ENCODE data around the gene PRRG3. TPM values are rescaled to one million over a fixed set of nuclear protein-coding genes. Genes with fewer than 3 reads are reported as not detected.
A peak's percentile ranks its signal among the peaks of the same experiment; 100 is the strongest.

Gene PRRG3
- total and polyA plus RNA-seq, 4 donors, result 0.11 to 5.6 (median 1.5) TPM

- ATAC-seq (ENCODE audit: insufficient read depth, low FRiP score), result no peak
- peaks cover 0 to 6% (median 0%) of the 10 kb centered on the region in 4 donors for H3K9me3 ChIP-seq (ENCODE audit: control insufficient read depth in 4 of 4, insufficient read depth in 3 of 4, low read length in 3 of 4)
- peak; percentile 23 to 37 (median 24) for DNase-seq
- H3K4me1 ChIP-seq (ENCODE audit: control insufficient read depth in 5 of 5, insufficient read depth in 5 of 5, low read length in 5 of 5), result no peaks in the 10 kb centered on the region
- H3K36me3 ChIP-seq (ENCODE audit: control insufficient read depth in 4 of 4, insufficient read depth in 4 of 4, low read length in 4 of 4), result no peaks in the 10 kb centered on the region
- no peak for TF ChIP-seq CTCF (IDR thresholded peaks at IDR 0.05; ENCODE audit: control extremely low read depth, extremely low read depth)
- peaks cover 6 to 8% (median 6%) of the 10 kb centered on the region in 3 donors for H3K27me3 ChIP-seq (ENCODE audit: control insufficient read depth in 3 of 3, insufficient read depth in 3 of 3, low read length in 2 of 3)
- H3K9ac ChIP-seq (ENCODE audit: insufficient read depth in 1 of 2, low read length in 2 of 2), result no peak overlapping the region
- no peak overlapping the region for H3K27ac ChIP-seq (ENCODE audit: low read depth in 1 of 2, low read length in 1 of 2)
- WGBS, 2 donors, result 67 to 84% methylated on average over 3 to 4 of the region's 4 CpGs
- no peak overlapping the region for H3K4me3 ChIP-seq
Observed at GRCh38 chrX:151697522-151697921, 2.3 kb downstream of the PRRG3 start.

GRCh38 chrX:151698485-151698884 lies 3.2 kb downstream of the PRRG3 start:
- WGBS, 2 donors, result 67 to 91% methylated on average over 6 of the region's 6 CpGs
- no peak for ATAC-seq (ENCODE audit: insufficient read depth, low FRiP score)
- Histone ChIP-seq H3K9me3 (ENCODE audit: control insufficient read depth in 4 of 4, insufficient read depth in 3 of 4, low read length in 3 of 4) (peaks cover 0 to 6% (median 0%) of the 10 kb centered on the region in 4 donors), H3K9ac (ENCODE audit: insufficient read depth in 1 of 2, low read length in 2 of 2) (no peak overlapping the region), H3K27me3 (ENCODE audit: control insufficient read depth in 3 of 3, insufficient read depth in 3 of 3, low read length in 2 of 3) (peaks cover 6 to 8% (median 6%) of the 10 kb centered on the region in 3 donors), H3K4me3 (no peak overlapping the region), H3K27ac (ENCODE audit: low read depth in 1 of 2, low read length in 1 of 2) (no peak overlapping the region), H3K4me1 (ENCODE audit: control insufficient read depth in 5 of 5, insufficient read depth in 5 of 5, low read length in 5 of 5) (peaks cover 0 to 2% (median 0%) of the 10 kb centered on the region in 5 donors), H3K36me3 (ENCODE audit: control insufficient read depth in 4 of 4, insufficient read depth in 4 of 4, low read length in 4 of 4) (no peaks in the 10 kb centered on the region)
- no peak for TF ChIP-seq CTCF (IDR thresholded peaks at IDR 0.05; ENCODE audit: control extremely low read depth, extremely low read depth)
- DNase-seq, result no peak

- Histone ChIP-seq H3K9ac (ENCODE audit: insufficient read depth in 1 of 2, low read length in 2 of 2) (no peak overlapping the region), H3K4me1 (ENCODE audit: control insufficient read depth in 5 of 5, insufficient read depth in 5 of 5, low read length in 5 of 5) (peaks cover 0 to 2% (median 0%) of the 10 kb centered on the region in 5 donors), H3K4me3 (no peak overlapping the region), H3K27me3 (ENCODE audit: control insufficient read depth in 3 of 3, insufficient read depth in 3 of 3, low read length in 2 of 3) (peaks cover 0 to 6% (median 6%) of the 10 kb centered on the region in 3 donors), H3K9me3 (ENCODE audit: control insufficient read depth in 4 of 4, insufficient read depth in 3 of 4, low read length in 3 of 4) (peaks cover 0 to 6% (median 0%) of the 10 kb centered on the region in 4 donors), H3K36me3 (ENCODE audit: control insufficient read depth in 4 of 4, insufficient read depth in 4 of 4, low read length in 4 of 4) (no peaks in the 10 kb centered on the region), H3K27ac (ENCODE audit: low read depth in 1 of 2, low read length in 1 of 2) (no peak overlapping the region)
- DNase-seq, result no peak
- whole genome bisulfite sequencing, 2 donors, result 86 to 93% methylated on average over 9 of the region's 9 CpGs
- ATAC-seq (ENCODE audit: insufficient read depth, low FRiP score), result no peak
- no peak for TF ChIP-seq CTCF (IDR thresholded peaks at IDR 0.05; ENCODE audit: control extremely low read depth, extremely low read depth)
Observed at GRCh38 chrX:151699746-151700145, 4.5 kb downstream of the PRRG3 start.

- H3K9me3 ChIP-seq (ENCODE audit: control insufficient read depth in 4 of 4, insufficient read depth in 3 of 4, low read length in 3 of 4), result peaks cover 0 to 6% (median 0%) of the 10 kb centered on the region in 4 donors
- TF ChIP-seq CTCF (IDR thresholded peaks at IDR 0.05; ENCODE audit: control extremely low read depth, extremely low read depth), result no peak
- peaks cover 0 to 6% (median 0%) of the 10 kb centered on the region in 3 donors for H3K27me3 ChIP-seq (ENCODE audit: control insufficient read depth in 3 of 3, insufficient read depth in 3 of 3, low read length in 2 of 3)
- ATAC-seq (ENCODE audit: insufficient read depth, low FRiP score) (no peak), DNase-seq (no peak)
- H3K9ac ChIP-seq (ENCODE audit: insufficient read depth in 1 of 2, low read length in 2 of 2), result no peak overlapping the region
- H3K36me3 ChIP-seq (ENCODE audit: control insufficient read depth in 4 of 4, insufficient read depth in 4 of 4, low read length in 4 of 4), result no peaks in the 10 kb centered on the region
- WGBS, 2 donors, result 85 to 95% methylated on average over 13 to 16 of the region's 16 CpGs
- H3K27ac ChIP-seq (ENCODE audit: low read depth in 1 of 2, low read length in 1 of 2), result no peak overlapping the region
- no peak overlapping the region for H3K4me3 ChIP-seq
- H3K4me1 ChIP-seq (ENCODE audit: control insufficient read depth in 5 of 5, insufficient read depth in 5 of 5, low read length in 5 of 5), result peaks cover 0 to 2% (median 0%) of the 10 kb centered on the region in 5 donors
Observed at GRCh38 chrX:151700581-151700980, 5.3 kb downstream of the PRRG3 start.

Measured in lung (tissue), 12 donors.